GM03348 (cell line): ENCODE data around the gene MRPL14.

Experiments used
- DNase-seq: peaks from one replicate; pipeline ENCODE4 v3.0.0; 2012; ENCODE audit warnings: low spot score

Gene MRPL14

DNA sequence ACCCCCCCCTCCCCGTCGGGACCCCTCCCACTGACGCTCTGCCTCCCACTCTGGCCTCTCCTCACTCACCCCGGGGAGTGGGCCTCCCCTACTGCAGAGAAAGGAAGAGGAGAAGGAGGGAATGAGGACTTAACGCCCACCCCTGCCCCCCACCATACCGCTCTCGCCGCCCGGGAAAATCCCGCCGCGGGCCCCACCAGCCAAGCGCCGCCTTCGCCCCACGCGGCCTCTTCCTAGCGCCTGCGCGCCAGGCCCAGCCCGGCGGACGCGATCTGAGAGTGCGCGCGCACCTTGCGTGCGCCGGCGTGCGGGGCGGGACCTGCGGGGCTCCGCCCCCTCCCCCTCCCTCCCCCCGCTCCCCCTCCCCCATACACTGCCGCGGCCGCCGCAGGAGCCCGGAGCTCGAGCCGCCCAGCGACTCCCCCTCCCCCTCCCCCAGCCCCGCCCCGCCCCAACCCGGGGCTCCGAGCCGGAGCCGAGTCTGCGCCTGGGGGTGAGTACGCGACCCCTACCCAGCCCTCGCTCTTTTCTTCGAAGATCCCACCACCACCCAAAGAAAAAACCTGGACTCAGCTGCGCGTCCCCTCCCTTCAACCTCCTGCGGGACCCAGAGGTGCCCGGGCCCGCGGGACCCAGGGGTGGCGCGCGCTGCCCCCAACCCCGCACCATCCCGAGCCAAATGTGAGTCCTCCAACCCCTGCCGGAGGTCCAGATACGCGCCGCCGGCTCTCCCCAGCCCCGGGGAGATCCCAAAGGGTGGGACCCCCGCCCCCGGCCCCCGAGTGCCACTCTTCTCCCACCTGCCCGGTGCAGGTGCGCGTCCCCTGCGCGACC, at the start of gene MRPL14, which contains the start of gene TMEM63B:
Gene MRPL14, minus strand, starts transcription at position 267 of the 834 bp plus-strand sequence. CDS start 10,841 bp downstream, outside the sequence.
Gene TMEM63B, plus strand, starts transcription at position 369 of the 834 bp plus-strand sequence. CDS start 7,031 bp downstream, outside the sequence.
- peak; percentile 100 for DNase-seq

DNA sequence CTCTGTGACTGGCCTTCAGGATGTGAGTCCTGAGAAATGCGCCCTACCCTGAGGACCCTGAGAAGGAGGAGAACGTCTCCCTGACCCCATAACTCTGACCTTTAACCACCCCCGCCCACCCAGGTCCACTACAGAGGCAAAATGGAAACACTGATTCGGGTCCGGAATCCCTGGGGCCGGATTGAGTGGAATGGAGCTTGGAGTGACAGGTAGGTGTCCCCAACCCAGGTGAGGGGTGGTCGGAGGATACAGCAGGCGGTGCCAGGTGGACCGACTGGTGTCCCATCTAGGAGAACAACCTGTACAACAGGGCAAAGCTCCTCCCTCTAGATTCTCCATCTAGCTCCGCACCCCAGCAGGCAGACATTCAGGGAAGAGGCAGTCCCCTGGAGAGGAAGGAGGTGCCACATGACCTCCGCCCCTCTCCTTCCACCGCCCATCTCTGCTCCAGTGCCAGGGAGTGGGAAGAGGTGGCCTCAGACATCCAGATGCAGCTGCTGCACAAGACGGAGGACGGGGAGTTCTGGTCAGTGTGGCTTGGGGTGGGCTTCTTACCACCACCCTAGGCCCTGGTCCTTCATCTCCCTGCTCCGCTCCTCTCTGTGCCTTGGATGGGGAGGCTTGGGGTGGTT, 49.0 kb upstream of the MRPL14 start:
- DNase-seq: no peak

- peak; percentile 94 for DNase-seq
Measured at GRCh38 chr6:44172731-44173500, 45.7 kb upstream of the MRPL14 start.

DNA sequence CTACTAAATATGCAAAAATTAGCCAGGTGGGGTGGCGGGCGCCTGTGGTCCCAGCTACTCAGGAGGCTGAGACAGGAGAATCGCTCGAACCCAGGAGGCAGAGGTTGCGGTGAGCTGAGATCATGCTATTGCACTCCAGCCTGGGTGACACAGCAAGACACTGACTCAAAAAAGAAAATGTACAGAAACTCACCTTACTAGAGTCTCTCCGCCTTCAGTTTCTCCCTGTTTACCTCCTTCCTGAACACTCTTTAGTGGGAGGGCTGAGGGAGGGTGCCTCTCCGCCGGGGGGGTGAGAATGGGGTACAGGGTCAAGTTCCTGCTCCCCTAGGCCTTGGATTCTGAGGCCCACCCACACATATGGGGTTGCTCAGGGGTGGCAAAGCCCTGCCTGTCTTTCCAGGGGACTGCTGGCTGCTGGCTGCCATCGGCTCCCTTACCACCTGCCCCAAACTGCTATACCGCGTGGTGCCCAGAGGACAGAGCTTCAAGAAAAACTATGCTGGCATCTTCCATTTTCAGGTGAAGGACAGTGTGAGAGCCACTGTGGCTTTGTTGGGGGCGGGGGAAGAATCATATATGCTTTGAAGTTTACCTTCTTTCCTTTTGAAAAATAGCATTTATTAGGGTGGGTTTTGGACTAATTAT, 44.8 kb upstream of the MRPL14 start:
- no peak for DNase-seq

- DNase-seq: no peak
Measured at GRCh38 chr6:44169886-44170570, 42.8 kb upstream of the MRPL14 start.

GRCh38 chr6:44169154-44169553, 41.9 kb upstream of the MRPL14 start:
- DNase-seq: no peak

DNA sequence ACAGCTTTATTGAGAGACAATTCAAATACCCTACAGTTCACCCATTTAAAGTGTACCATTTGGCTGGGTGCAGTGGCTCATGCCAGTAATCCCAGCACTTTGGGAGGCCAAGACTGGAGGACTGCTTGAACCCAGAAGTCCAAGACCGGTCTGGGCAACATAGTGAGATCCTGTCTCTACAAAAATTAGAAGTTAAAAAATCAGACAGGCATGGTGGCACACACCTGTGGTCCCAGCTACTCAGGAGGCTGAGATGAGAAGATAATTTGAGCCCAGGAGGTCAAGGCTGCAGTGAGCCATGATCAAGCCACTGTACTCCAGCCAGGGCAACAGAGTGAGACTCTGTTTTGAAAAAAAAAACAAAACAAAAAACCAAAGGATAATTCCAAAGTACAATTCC, 40.3 kb upstream of the MRPL14 start:
- no peak for DNase-seq

DNA sequence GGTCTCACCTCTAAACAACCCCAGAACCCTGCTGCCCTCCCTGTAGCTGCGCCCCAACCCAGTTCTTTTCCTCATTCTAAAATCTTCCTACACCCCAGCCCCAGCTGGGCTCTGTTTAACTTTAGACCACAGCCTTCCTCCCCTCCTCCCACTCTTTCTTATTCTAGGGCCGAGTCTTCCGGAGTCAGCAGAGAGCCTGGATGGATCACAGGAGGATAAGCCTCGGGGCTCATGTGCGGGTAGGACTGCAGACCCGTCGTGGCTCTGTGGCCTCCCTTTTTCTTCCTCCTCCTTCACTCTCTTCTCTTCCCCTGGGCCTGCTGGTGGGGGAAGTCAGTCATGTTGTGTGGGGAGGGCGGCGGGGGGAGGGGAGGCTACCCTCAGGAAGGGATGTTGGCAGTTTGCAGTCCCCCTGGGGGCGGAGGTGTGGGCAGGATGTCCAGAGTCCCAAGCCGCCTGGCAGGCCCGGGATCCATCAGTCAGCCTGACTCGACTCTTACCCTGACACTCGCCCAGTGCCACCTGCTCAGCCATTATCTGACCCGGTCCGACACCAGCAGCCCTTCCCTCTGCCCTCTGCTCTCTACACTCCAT, 39.4 kb upstream of the MRPL14 start:
- DNase-seq: no peak

GRCh38 chr6:44166116-44166515, 38.9 kb upstream of the MRPL14 start:
- no peak for DNase-seq

DNA sequence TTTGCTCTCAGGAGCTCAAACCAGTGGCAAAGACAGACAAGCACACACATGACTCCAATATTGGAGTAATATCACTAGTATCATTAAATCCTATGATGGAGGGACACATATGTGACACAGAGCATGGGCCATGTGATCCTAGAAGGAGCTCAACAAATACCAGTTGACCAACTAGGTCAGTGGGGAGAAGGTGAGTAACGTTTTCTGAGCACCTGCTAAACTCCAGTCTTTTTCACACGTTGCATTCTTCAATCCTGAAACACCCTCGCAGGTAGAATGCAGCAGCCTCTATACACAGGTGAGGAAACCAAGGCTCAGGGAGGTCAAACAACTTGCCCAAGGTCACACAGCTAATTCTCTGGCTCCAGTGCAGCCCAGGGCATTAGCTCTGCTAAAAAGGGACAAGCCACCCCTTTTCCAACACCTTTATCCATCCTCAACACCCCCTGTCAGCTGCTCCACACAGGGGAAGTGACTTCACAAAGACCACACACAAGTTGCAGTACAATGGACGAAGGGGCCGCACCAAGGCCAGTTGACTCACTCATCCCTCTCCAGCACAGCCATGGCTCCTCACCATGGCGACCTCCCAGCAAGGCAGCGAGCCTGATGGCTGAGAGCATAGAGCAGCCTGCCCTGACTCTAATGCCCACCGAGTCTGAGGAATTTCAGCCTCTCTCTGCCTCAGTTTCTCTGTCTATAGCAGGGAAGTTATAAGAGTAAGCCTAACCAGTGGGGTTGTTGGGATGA, 35.8 kb upstream of the MRPL14 start:
- no peak for DNase-seq

DNA sequence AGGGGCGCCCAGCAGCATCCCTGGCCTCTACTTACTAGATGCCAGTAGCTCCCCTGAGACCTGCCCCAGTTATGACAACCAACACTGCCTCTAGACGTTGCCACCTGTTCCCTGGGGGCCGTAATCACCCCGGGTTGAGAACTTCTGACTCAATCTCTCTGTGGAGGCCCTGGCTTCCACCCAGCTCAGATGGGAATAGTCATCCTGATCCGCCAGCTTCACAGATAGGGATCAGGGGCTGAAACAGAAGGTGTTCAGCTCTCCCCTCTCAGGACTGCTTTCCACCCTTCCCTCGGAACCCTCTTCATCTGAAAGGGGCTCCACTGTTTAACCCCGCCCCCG, 34.7 kb upstream of the MRPL14 start:
- DNase-seq: peak; percentile 69

- DNase-seq: no peak
Measured at GRCh38 chr6:44158770-44159228, 31.5 kb upstream of the MRPL14 start, which contains the start of gene CAPN11. Gene CAPN11, plus strand, starts transcription at chr6:44158820. Its CDS starts 29 bp downstream, at chr6:44158849.

- no peak for DNase-seq
Measured at GRCh38 chr6:44157152-44157521, 29.9 kb upstream of the MRPL14 start.

GRCh38 chr6:44156494-44157151, 29.4 kb upstream of the MRPL14 start:
- no peak for DNase-seq

GRCh38 chr6:44154067-44154466, 26.8 kb upstream of the MRPL14 start:
- no peak for DNase-seq

- no peak for DNase-seq
Measured at GRCh38 chr6:44152533-44152932, 25.3 kb upstream of the MRPL14 start.

- no peak for DNase-seq
Measured at GRCh38 chr6:44152109-44152461, 24.8 kb upstream of the MRPL14 start.

DNA sequence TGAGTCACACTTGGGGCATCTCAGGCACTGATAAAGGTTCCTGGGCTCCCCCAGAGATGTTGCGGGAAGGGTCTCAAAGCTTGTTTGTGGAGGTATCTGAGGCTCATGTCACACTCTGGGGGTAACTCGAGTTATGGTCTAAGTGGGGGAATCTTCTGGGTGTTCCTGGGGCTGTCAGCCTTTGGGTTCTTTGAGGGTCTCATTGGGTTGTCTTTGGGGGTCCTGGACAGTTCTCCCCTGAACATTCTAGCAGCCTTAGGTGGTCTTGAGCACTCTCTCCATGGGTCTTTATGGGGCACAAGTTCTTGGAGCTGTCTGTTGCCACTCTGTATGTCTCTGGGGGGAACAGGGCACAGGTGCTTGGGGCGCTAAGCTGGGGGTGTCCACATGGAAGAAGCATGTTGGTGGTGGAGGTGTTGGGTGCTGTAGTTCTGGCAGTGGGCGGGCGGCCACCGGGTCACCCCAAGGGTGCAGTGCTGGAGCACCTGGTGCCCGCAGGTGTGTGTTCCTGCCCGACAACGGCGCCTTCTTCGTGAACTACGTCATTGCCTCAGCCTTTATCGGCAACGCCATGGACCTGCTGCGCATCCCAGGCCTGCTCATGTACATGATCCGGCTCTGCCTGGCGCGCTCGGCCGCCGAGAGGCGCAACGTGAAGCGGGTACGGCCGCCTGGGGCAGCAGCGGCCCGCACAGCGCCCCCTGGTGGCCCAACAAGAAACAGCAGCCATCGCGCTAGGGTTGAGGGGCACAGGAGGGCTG, 24.3 kb upstream of the MRPL14 start:
- peak; percentile 93 for DNase-seq

DNA sequence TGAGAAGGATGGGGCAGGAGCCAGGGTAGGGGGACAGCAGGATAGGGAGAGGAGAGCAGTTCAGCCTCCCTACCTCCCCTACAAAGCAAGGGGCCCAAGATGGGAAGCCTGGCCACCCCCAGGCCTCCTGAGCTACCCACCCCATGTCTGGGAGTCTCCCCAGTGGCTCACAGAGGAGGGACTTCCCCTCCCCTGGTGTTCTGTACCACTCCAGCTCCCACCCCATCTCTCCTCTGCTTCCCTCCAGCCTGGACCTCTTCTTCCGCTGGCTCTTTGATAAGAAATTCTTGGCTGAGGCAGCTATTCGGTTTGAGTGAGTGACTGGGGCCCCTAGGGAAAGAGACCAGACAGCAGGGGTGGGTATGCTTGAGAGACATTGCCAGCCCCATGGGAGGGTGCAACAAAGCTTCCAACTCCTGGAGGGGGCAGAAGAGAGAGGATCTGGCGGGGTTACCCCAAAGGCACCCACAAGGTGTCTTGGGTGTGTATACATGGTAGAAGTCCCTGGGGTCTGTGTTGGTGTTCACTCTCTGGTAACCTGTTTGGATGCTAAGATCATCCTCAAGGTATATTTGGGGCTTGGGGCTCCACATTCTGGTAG, 23.2 kb upstream of the MRPL14 start:
- DNase-seq: no peak
